ENCODE results near the gene THBS3.
"Not testable (repeated sequence)": the region's sequence is repeated elsewhere in the genome, so short reads cannot be mapped to it uniquely, and the experiment has no call there.

Gene THBS3

DNA sequence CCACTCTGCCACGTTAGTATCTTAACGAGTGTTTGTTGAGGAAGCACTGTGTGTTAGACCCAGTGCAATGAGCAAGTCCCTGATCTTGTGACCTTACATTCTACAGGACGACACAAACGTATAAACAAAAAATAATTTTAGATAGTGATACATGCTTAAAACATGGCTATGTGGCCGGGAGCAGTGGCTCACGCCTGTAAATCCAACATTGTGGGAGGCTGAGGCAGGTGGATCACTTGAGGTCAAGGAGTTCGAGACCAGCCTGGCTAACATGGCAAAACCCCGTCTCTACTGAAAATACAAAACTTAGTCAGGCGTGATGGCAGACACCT lies 20.4 kb upstream of the THBS3 start:
- no peak for DNase-seq (ENCODE audit: extremely low read depth, low read depth)
- no peak for TF ChIP-seq CTCF (IDR thresholded peaks at IDR 0.05; ENCODE audit: low read depth, low read length)

- peak; percentile 97 for DNase-seq (ENCODE audit: extremely low read depth, low read depth)
- no peak; the same call in 1 of the 2 replicates for TF ChIP-seq CTCF (IDR thresholded peaks at IDR 0.05; ENCODE audit: low read depth, low read length)
These were observed 19.8 kb upstream of the THBS3 start for GRCh38 chr1:155227261-155228095.

DNA sequence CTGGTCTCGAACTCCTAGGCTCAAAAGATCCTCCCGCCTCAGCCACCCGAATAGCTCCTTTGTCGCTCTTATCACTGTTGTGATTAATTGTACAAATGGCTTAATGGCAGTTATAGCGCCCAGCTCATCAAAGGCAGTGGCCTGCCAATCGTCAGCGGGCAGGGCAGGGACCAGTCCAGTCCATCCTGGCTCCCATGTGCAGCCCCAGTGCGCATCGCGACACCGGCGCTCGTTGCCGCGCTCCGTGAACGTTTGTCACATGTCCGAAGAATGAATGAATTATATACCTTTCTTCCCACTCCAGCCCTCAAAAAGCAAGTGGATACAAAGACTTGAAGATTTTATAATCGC lies 19.2 kb upstream of the THBS3 start:
- DNase-seq (ENCODE audit: extremely low read depth, low read depth), result no peak
- TF ChIP-seq CTCF (IDR thresholded peaks at IDR 0.05; ENCODE audit: low read depth, low read length), result no peak

DNA sequence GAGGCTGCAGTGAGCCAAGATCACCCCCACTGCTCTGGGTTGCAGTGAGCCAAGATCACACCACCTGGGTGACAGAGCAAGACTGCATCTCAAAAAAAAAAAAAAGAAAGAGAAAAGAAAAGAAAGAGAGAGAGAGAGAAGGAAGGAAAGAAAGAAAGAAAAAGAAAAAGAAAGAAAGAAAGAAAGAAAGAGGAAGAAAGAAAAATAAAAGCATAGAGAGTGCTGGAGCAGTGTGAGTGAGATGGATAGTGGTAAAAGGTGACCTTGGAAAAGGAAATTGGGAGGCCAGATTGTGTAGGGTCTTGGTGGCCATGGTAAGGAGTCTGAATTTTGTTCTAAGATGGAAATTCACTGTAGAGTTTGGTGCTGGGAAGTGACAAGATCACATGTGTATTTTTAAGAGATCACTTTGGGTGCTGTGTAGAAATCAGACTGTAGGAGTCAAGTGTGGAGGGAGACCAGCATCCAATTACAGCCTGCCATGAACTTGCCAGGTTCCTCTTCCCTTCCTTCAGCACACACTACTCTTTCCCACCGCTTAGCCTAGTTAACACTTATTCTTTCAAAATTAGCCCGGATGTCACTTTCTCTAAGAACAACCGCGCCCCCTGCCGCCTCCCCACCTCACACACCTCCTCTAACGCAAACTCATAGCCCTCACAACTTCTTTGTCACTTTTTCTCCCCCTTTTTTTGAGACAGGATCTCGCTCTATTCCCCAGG lies 18.7 kb upstream of the THBS3 start:
- TF ChIP-seq CTCF (IDR thresholded peaks at IDR 0.05; ENCODE audit: low read depth, low read length), result peak; percentile 62

GRCh38 chr1:155225404-155225759 lies 17.7 kb upstream of the THBS3 start:
- DNase-seq (ENCODE audit: extremely low read depth, low read depth), result not testable (repeated sequence)

More for the DNA sequence above, 18.7 kb upstream of the THBS3 start:
- DNase-seq (ENCODE audit: extremely low read depth, low read depth), result no peak

DNA sequence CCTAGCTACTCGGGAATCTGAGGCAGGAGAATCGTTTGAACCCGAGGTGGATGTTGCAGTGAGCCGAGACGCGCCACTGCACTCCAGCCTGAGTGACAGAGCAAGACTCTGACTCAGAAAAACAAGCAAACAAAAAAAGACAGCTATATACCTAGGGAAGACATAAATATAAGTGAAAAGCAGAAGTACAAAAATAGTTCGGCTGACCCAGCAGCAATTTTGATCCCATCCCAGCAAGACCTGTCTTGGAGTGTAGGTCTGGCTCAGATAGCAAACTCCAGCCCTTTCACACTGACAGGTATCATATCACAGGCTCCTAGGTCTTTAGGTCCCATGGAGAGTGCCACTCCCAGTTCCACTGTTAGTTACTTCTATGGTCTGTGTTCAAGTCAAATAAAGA lies 15.3 kb upstream of the THBS3 start:
- TF ChIP-seq CTCF (IDR thresholded peaks at IDR 0.05; ENCODE audit: low read depth, low read length), result no peak
- DNase-seq (ENCODE audit: extremely low read depth, low read depth), result no peak

DNA sequence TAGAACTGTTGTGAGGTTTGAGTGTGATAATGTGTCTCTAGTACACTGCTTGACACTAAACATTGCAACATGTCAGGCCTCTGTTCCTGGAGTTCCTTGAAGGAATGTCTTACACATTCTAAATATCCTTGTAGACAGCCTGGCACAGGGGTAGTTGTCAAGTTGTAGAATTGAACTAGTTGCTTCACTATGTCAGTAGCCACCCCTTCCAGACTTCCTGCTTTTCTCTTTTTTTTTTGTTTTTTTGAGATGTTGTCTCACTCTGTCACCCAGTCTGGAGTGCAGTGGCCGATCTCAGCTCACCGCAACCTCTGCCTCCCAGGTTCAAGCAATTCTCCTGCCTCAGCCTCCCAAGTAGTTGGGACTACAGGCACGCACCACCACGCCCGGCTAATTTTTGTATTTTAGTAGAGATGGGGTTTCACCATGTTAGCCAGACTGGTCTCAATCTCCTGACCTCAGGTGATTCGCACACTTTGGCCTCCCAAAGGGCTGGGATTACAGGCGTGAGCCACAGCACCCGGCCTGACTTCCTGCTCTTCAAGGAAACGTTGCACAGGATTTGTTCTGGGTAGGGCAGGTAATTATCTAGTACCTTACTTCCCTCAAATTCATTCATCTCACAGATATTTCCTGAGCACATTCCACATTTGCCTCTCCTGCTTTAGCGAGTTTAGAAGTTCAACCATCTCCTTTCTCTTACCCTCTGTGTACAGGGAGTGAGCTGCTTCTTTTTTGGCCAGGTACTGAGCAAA lies 12.7 kb upstream of the THBS3 start:
- not testable (repeated sequence) for DNase-seq (ENCODE audit: extremely low read depth, low read depth)

- DNase-seq (ENCODE audit: extremely low read depth, low read depth), result no peak
- no peak for TF ChIP-seq CTCF (IDR thresholded peaks at IDR 0.05; ENCODE audit: low read depth, low read length)
These were observed 11.9 kb upstream of the THBS3 start for GRCh38 chr1:155219592-155220031.
